HEK293T (cell line): Measurements from ENCODE around the gene MRPL14.
A peak's percentile ranks its signal among the peaks of the same experiment; 100 is the strongest.

Experiments used
- CTCF ChIA-PET: fragments of 350-600 bp; formaldehyde crosslinking; extraction: SDS; loops from one replicate; lab custom pipeline; 2021; ENCODE audit warnings: antibody characterized with exemption, inconsistent platforms; lab: Yijun Ruan, JAX
- POLR2A ChIA-PET: fragments of 350-600 bp; formaldehyde crosslinking; extraction: SDS; loops from one replicate; lab custom pipeline; 2020; ENCODE audit warnings: antibody characterized with exemption, inconsistent platforms; lab: Yijun Ruan, JAX
- DNase-seq: peaks from one replicate; pipeline ENCODE4 v3.0.0; 2012; ENCODE audit warnings: mixed read lengths; ENCODE audit errors: extremely low spot score
- ARNT ChIP-seq: fragments of 450-650 bp; IDR thresholded peaks from 2 replicates; pipeline ENCODE4 v1.6.1; 2017; ENCODE audit warnings: mild to moderate bottlenecking
- BHLHE40 ChIP-seq: fragments of 450-650 bp; IDR thresholded peaks from 2 replicates; pipeline ENCODE4 v1.6.1; 2016; ENCODE audit warnings: mild to moderate bottlenecking, moderate library complexity, borderline replicate concordance
- CTBP1 ChIP-seq: fragments of 450-650 bp; IDR thresholded peaks from 2 replicates; pipeline ENCODE4 v1.6.1; 2016; ENCODE audit warnings: borderline replicate concordance
- ELF4 ChIP-seq: fragments of 450-650 bp; IDR thresholded peaks from 2 replicates; pipeline ENCODE4 v1.6.1; 2017; ENCODE audit warnings: antibody characterized with exemption
- FOXA1 ChIP-seq: fragments of 450-650 bp; IDR thresholded peaks from 2 replicates; pipeline ENCODE4 v1.6.1; 2016; ENCODE audit warnings: mild to moderate bottlenecking
- FOXK2 ChIP-seq: fragments of 450-650 bp; IDR thresholded peaks from 2 replicates; pipeline ENCODE4 v1.6.1; 2016; ENCODE audit warnings: mild to moderate bottlenecking
- FOXM1 ChIP-seq: fragments of 450-650 bp; IDR thresholded peaks from 2 replicates; pipeline ENCODE4 v1.6.1; 2017; ENCODE audit warnings: mild to moderate bottlenecking, borderline replicate concordance
- HDGF ChIP-seq: fragments of 450-650 bp; IDR thresholded peaks from 2 replicates; pipeline ENCODE4 v1.6.1; 2017; ENCODE audit warnings: antibody characterized with exemption, borderline replicate concordance
- L3MBTL2 ChIP-seq: fragments of 450-650 bp; conservative IDR thresholded peaks from 2 replicates; pipeline ENCODE4 v1.6.1; 2016; ENCODE audit warnings: mild to moderate bottlenecking
- LEF1 ChIP-seq: fragments of 450-650 bp; IDR thresholded peaks from 2 replicates; pipeline ENCODE4 v1.6.1; 2017; ENCODE audit warnings: mild to moderate bottlenecking, borderline replicate concordance
- NFRKB ChIP-seq: fragments of 450-650 bp; IDR thresholded peaks from 2 replicates; pipeline ENCODE4 v1.6.1; 2016; ENCODE audit warnings: mild to moderate bottlenecking, moderate library complexity
- SP1 ChIP-seq: fragments of 450-650 bp; IDR thresholded peaks from 2 replicates; pipeline ENCODE4 v1.6.1; 2017
- SUZ12 ChIP-seq: fragments of 450-650 bp; IDR thresholded peaks from 2 replicates; pipeline ENCODE4 v1.6.1; 2016; ENCODE audit warnings: mild to moderate bottlenecking
- TARDBP ChIP-seq: fragments of 450-650 bp; IDR thresholded peaks from 2 replicates; pipeline ENCODE4 v1.6.1; 2016
- ZNF384 ChIP-seq: fragments of 450-650 bp; IDR thresholded peaks from 2 replicates; pipeline ENCODE4 v1.6.1; 2016
- TF ChIP-seq, protein P1 (sequence below): fragments of 450-650 bp; IDR thresholded peaks from 2 replicates; pipeline ENCODE4 v1.6.1; 2016

The MRPL14 gene

GRCh38 chr6:44085219-44085618 lies 42.0 kb downstream of the MRPL14 start:
- no peak for TF ChIP-seq BHLHE40
- TF ChIP-seq, protein P1, sequence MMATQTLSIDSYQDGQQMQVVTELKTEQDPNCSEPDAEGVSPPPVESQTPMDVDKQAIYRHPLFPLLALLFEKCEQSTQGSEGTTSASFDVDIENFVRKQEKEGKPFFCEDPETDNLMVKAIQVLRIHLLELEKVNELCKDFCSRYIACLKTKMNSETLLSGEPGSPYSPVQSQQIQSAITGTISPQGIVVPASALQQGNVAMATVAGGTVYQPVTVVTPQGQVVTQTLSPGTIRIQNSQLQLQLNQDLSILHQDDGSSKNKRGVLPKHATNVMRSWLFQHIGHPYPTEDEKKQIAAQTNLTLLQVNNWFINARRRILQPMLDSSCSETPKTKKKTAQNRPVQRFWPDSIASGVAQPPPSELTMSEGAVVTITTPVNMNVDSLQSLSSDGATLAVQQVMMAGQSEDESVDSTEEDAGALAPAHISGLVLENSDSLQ = peak; percentile 56
- ChIA-PET POLR2A (interaction anchor here (0.6 to 1.5 kb wide), 3 partner anchors 12 to 312 kb away, joined by 3 to 5 read pairs (median 3); no protein-coding TSS in a partner anchor), CTCF (interaction anchor here (0.6 to 1.3 kb wide), 5 partner anchors 11 to 375 kb away, joined by 3 to 5 read pairs (median 3); partner anchors contain the start of gene VEGFA)
- DNase-seq = no peak

- TF ChIP-seq ZNF384 (no peak), TARDBP (no peak), LEF1 (no peak), FOXM1 (no peak), SP1 (no peak), FOXK2 (no peak), ARNT (no peak), ELF4 (no peak), CTBP1 (no peak), SUZ12 (no peak), L3MBTL2 (no peak), FOXA1 (no peak), HDGF (no peak), BHLHE40 (no peak), NFRKB (no peak)
- TF ChIP-seq, protein P1 = no peak
- DNase-seq = no peak
- CTCF ChIA-PET = interaction anchor here (0.9 to 1.1 kb wide), 3 partner anchors 10 to 315 kb away, joined by 3 read pairs; partner anchors contain the start of gene VEGFA
- POLR2A ChIA-PET = interaction anchor here (0.6 to 1.5 kb wide), 2 partner anchors 12 to 312 kb away, joined by 3 to 5 read pairs; no protein-coding TSS in a partner anchor
Measured at GRCh38 chr6:44084231-44085014, 42.8 kb downstream of the MRPL14 start.

GRCh38 chr6:44082872-44083321 lies 44.4 kb downstream of the MRPL14 start:
- CTCF ChIA-PET = interaction anchor here (0.7 kb wide), 1 partner anchor 8 kb away, joined by 3 read pairs; no protein-coding TSS in a partner anchor
- TF ChIP-seq ELF4 = no peak
- TF ChIP-seq SUZ12 = no peak
- TF ChIP-seq ZNF384 = no peak
- TF ChIP-seq FOXK2 = no peak
- TF ChIP-seq L3MBTL2 = no peak
- TF ChIP-seq LEF1 = no peak
- TF ChIP-seq, protein P1 = no peak
- no peak for TF ChIP-seq CTBP1
- TF ChIP-seq NFRKB = no peak
- no peak for TF ChIP-seq ARNT
- TF ChIP-seq TARDBP = no peak

GRCh38 chr6:44081753-44082152 lies 45.5 kb downstream of the MRPL14 start:
- ChIA-PET POLR2A (no interaction called here), CTCF (interaction anchor here (1.2 kb wide), 1 partner anchor 128 kb away, joined by 3 read pairs; no protein-coding TSS in a partner anchor)

More at GRCh38 chr6:44082872-44083321, 44.4 kb downstream of the MRPL14 start:
- no peak for DNase-seq
- POLR2A ChIA-PET = no interaction called here

More at GRCh38 chr6:44081753-44082152, 45.5 kb downstream of the MRPL14 start:
- no peak for TF ChIP-seq CTBP1
- TF ChIP-seq, protein P1 = no peak
- TF ChIP-seq LEF1 = no peak
- TF ChIP-seq ZNF384 = no peak
- TF ChIP-seq ARNT = no peak
- TF ChIP-seq BHLHE40 = no peak
- TF ChIP-seq L3MBTL2 = no peak
- no peak for TF ChIP-seq SP1
- no peak for TF ChIP-seq HDGF
- TF ChIP-seq SUZ12 = no peak
- no peak for TF ChIP-seq NFRKB
- DNase-seq = no peak
